ENCODE measurements around the gene KCP. TPM values are rescaled to one million over a fixed set of nuclear protein-coding genes. Genes with fewer than 3 reads are reported as not detected.
A peak's percentile ranks its signal among the peaks of the same experiment; 100 is the strongest.

The KCP gene
- total RNA-seq, 1 experiment from 2014 or later, result 1.6 TPM

- RAD21 ChIA-PET (ENCODE audit: low non-redundant PET in 1 of 2, low total read pairs in 2 of 2, uncharacterized antibody in 2 of 2, unreplicated experiment in 2 of 2), result no interaction called here
- CTCF ChIA-PET, result no interaction called here
- TF ChIP-seq ELF1 (IDR thresholded peaks at IDR 0.05; ENCODE audit: borderline replicate concordance, low read depth) (no peak), REST (IDR thresholded peaks at IDR 0.05; ENCODE audit: low read depth) (no peak), YY1 (IDR thresholded peaks at IDR 0.05; ENCODE audit: extremely low read depth, insufficient replicate concordance, low read depth, low read length) (no peak), ZBTB33 (IDR thresholded peaks at IDR 0.05; ENCODE audit: extremely low read depth, insufficient replicate concordance, low read length) (peak; percentile 19), CTCF (IDR thresholded peaks at IDR 0.05 in 2 of 3, conservative IDR thresholded peaks at IDR 0.05 in 1 of 3; ENCODE audit: borderline replicate concordance in 1 of 3, insufficient read depth in 1 of 3, low read depth in 2 of 3, low read length in 2 of 3) (no peak), ZFX (IDR thresholded peaks at IDR 0.05) (no peak), FOSL1 (IDR thresholded peaks at IDR 0.05; ENCODE audit: low read depth) (no peak), POLR2AphosphoS5 (IDR thresholded peaks at IDR 0.05; ENCODE audit: low read depth, low read length) (peak; percentile 63), MAX (IDR thresholded peaks at IDR 0.05) (no peak)
- H3K9me2 ChIP-seq (ENCODE audit: insufficient read depth), result no peaks in the 10 kb centered on the region
- H3K79me2 ChIP-seq (ENCODE audit: insufficient read depth, low read length), result no peaks in the 10 kb centered on the region
- no peaks in the 10 kb centered on the region for H3K36me3 ChIP-seq (ENCODE audit: control insufficient read depth in 1 of 2, insufficient read depth in 2 of 2, low read length in 2 of 2)
- H3K4me3 ChIP-seq (replicated peaks in 1 of 2; ENCODE audit: low read depth in 1 of 2, low read length in 2 of 2), result peak overlapping the region in 1 of 2 experiments; percentile 47; a peak in 2 of 4 replicates
- H3K4me2 ChIP-seq (ENCODE audit: low read length), result peak overlapping the region; percentile 80
- H4K20me1 ChIP-seq (ENCODE audit: insufficient read depth), result no peaks in the 10 kb centered on the region
- peak; percentile 54 for ATAC-seq
- H3K9ac ChIP-seq (ENCODE audit: low read length), result peak overlapping the region; percentile 53
- DNase-seq (ENCODE audit: low read depth, low spot score), result peak; percentile 48
- no TSS peak for BruUV-seq (replicated peaks)
- H3K27me3 ChIP-seq (ENCODE audit: insufficient read depth, low read length), result no peaks in the 10 kb centered on the region
- no peaks in the 10 kb centered on the region for H3K9me3 ChIP-seq (ENCODE audit: control insufficient read depth in 1 of 2, insufficient read depth in 1 of 2, low read depth in 1 of 2, low read length in 2 of 2)
- peak overlapping the region; percentile 45 for H2AFZ ChIP-seq (ENCODE audit: low read depth, low read length, poor library complexity, severe bottlenecking)
- H3K4me1 ChIP-seq (ENCODE audit: control insufficient read depth in 1 of 2, insufficient read depth in 2 of 2, low read length in 2 of 2), result peaks cover 33 to 70% of the 10 kb centered on the region in 2 experiments
- intact Hi-C loops (cut with micrococcal nuclease), result no loop called here
- POLR2A ChIA-PET, result interaction anchor here (1.4 kb wide), 1 partner anchor 29 kb away, joined by 6 read pairs; no protein-coding TSS in a partner anchor
- peak overlapping the region; percentile 59 for H3K27ac ChIP-seq (ENCODE audit: low read depth, low read length)
Measured at GRCh38 chr7:128893251-128894100, 17.0 kb downstream of the KCP start.

All from HCT116 (cell line).